ENCODE results near the gene BCR.

The BCR gene

DNA sequence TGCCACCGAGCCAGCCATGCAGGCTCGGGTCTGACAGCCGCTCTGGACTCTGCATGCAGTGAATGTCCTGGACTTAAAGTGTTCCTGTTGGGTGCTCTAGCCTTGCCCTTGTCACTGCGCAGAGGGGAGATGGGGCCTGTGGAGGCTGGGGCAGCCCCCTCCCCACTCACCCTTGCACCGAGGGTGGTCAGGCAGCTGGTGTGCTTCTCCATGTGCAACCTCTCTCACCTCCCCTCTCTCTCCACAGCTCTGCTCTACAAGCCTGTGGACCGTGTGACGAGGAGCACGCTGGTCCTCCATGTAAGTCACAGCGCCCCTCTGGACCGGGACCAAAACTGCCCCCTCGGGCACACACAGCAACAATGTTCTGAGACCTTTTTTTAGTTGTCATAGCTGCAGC, 92.5 kb downstream of the BCR start:
- DNase-seq: no peak

DNA sequence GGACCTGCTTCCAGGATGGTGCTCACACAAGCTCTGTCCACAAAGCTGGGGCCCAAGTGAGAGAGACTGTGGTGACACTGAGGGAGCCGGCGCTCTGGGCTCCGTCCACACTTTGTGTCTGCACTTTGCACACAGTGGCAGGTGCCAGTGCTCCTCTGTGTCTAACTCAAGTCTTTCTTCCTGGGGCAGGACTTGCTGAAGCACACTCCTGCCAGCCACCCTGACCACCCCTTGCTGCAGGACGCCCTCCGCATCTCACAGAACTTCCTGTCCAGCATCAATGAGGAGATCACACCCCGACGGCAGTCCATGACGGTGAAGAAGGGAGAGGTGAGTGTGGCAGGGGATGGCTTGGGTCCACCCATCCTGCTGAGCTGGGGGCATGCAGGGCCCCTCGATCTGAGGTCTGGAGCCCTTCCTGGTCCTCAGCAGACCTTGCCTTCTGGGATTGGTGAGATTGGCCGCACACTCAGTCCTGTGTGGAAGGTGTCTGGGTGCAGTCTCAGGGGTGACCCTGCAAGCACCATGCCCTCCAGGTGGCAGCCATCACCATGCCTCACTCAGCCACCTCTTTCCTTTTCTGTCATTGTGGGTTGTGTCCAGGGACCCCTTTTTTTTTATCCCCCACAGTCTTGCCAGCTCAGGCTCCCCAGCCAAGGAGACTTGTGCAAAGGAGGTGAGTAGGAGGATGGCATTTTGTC, 93.3 kb downstream of the BCR start:
- DNase-seq: no peak

DNA sequence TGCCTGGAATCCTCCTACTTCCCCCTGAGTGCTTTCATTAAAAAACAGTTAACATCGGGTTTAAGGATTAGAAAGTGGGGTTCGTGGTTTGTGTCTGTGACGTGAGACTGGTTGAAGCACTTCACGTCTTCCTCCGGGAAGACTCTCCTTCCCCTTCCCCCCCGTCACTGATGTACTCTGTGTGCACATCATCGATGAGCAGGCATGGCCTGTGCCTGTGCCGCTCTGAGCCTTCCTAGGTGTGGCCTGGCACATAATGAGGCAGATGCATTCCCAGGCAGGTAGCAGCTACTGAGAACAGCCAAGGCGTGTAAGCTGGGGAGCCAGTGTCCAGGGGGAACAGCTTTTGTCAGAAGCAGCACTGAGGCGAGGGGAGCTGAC, 93.8 kb downstream of the BCR start:
- DNase-seq: peak in 3 of 51 donors; percentile 17 to 50 (median 32)

DNA sequence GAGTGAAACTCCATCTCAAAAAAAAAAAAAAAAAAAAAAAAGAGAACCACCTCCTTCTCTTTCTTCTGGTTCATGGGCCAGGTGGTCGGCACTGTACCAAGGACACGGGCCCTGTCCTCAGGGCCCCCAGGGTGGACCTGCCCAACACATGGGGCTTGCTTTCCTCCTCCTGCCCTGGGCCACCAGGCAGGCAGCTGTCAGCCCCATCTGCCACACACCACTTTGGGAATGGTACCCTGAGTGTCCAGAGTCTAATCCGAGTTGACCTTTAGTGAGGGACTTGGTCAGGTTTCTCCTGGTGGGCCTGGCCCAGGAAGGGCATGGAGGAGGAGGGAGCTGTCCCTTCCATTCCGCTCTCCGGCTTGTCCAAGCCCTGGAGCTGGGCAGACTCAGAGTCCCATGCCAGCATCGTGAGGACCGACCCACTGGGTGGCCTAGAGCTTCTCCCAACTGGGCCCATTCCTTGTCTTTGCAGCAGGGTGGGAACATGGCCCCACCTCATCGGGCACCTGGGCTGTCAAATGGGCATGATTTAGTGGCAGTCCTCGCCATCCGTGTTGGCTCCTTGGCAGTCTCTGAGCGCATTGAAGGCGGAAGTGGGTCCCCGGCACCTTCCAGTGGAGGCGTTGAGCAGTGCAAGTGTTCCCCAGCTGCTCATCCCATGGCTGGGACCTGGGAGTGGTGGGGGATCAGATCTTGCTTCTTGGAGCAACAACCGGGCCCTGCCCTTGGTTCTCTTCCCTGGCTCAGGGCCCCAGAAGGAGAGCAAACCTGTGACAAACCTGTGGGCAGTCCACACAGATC, 94.8 kb downstream of the BCR start:
- DNase-seq: no peak

DNA sequence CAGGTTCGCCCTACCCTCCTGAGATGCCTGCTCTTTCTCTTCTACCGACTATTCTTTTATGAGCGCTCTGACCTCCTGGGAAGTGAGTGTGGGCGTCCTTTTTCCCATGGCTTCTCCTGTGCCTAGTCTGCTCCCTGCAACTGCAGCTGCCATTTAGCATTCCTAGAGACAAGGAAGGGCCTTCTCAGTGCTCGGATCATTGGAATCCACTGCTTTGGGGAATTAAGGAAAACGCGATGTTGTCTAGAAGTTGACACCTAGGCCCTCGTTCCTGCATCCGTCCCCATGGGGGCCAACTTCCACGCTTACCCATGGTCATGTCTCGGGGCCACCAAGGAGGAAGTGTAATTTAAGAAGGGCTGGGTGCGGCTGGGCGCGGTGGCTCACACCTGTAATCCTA, 95.4 kb downstream of the BCR start:
- no peak for DNase-seq

DNA sequence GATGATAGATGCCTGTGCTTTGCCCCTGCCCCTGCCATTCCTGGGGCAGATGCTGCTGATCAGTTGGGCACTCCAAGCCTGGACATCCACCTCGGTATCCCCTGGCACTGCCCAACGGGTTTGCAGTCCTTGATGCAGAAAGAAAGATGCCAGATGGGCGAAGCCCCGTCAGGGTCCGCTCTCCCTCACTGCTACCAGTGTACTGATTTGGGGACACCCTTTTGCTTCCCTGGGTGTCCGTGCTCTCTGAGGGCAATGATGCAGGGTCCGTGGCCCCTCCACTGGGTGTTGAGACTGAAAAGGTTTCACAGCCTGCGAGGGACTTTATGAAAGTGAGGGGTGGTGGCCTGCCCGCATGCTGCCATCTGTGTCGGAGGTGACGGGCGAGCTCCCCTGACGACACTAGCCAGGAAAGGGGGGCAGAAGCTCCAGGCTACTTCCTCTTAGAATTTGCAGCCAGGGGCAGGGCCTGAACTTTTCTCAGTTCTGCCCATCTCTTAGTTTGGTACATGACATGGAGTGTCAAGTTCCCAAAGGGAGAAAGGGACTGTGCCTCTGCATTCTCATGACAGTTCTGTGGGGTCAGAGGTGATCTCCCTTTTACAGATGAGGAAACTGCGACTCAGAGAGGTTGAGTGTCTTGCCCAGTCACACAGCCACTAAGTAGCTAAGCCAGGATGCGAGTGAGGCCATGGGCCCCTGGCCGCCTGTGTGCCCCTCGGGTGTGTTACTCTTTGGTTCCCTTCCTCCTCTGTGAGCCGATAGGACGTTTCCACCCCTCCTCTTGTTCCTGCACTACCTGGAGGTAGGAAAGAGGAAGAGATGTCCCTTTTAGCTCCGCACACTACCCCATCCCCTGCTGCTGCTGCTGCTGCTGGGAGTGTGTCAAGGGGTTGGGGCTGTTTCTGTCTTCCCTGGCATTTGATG, 96.6 kb downstream of the BCR start:
- no peak for DNase-seq

DNA sequence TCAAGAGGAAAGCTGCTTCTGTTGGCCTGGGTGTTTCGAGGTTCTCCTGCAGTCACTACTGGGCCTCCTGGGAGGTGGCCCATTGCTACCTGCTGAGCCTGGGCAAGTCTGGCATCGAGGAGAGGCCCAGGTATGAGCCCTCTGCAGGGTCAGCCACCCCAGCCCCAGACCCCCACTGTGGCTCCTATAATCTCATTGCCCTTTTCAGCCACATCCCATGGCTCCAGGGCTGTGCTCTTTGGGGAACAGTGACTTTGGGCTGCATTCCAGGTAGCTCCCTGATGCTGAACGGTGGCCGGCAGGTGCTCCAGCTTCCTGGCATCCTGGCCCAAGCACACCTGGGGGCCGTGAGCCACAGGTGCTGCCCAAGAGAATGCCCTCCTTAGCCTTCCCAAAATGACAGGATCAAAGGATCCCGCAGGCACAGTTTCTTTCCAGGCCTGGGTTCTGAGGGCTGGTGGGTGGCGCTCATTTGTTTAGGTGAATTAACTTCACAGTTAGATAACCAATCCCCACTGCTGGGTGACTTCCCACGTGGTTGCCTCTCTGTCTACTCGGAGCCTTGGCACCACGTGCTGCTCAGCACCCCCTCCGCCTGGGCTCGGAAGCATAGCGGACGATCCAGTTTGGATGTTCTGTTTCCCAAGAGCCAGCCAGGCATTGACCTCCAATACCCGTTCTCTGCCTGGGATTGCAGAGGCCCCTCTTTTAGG, 97.4 kb downstream of the BCR start:
- no peak for DNase-seq

DNA sequence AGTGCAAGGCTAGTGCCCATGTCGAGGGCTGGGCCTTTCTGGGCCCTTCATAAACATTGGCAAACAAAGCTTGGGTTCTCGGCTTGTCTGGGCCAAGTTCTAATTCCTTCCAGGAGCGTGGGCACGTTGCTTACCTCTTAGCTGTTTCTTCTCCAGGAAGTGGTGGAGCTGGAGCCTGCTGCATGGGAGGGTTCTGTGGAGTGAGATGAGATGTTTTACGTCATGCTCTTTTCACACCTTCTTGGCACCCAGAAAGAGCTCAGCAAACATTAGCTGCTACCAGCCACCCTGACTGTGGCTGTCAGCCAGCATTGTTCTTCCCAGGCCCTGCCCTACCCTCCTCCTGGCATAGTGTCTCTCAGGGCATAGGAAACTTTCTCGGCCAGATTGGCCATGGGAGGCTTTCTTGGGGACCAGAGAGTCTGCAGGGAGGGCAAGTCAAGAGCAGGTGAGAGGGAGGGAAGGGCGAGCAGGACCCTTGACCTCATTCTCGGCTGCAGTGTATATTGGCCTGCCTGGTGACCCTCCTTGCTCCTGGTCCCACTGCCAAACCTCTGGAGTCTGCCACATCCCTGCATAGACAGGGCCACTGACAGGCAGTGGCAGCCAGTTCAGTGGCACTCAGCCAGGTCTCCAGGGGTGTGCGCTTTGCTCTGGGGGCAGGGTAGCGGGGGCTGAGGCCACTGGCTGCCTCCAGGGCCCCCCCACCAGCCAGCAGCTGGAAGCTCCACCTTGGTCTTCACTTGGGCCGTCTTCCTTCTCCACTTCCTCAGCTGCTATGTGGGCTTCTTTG, 98.8 kb downstream of the BCR start:
- peak in 3 of 51 donors; percentile 6 to 27 (median 20) for DNase-seq

DNA sequence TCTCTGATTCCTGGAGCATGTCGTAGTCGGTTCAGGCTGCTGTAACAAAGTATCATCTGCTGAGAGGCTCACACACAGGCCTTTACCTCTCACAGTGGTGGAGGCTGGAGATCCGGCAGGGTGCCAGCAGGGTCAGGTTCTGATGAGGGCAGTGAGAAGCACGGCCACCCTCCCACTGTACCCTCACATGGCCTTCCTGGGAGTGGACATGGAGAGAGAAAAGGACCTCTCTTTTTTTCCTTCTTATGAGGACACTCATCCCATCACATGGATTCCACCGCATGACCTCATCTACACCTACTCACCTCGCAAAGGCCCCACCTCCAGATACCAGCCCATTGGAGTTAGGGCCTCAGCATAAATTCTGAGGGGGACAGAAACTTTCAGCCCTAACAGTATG, 99.5 kb downstream of the BCR start:
- no peak for DNase-seq

DNA sequence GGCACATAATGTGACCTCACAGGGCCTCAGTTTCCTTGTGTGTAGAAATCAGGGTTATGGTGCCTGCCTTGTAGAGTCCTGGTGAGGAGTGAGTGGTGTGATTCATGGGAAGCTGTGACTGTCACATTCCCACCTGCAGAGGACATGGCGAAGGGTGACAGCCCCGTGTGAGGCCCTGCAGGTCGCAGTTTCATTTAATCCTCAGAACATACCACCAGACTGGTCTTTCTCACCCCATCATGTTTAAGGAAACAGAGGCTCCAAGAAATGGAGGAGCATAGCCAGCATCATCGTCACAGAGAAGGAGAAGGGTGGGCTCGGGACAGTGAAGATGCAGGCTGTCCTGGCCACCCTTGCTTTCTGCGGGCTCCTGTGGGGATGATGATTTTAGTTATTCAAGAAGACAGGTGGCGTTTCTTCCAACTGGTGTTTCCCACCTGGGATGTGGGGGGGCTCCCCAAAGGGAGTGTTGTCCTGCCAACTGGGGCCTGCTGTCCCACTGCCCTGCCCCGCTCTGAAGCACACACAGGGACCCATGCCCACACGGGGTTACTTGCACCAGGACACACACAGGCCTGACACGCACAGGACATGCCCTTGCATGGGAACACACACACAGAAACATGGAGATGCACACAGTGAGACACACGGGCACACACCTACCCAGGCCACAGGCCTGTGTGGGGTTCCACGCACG, 100.2 kb downstream of the BCR start:
- no peak for DNase-seq

DNA sequence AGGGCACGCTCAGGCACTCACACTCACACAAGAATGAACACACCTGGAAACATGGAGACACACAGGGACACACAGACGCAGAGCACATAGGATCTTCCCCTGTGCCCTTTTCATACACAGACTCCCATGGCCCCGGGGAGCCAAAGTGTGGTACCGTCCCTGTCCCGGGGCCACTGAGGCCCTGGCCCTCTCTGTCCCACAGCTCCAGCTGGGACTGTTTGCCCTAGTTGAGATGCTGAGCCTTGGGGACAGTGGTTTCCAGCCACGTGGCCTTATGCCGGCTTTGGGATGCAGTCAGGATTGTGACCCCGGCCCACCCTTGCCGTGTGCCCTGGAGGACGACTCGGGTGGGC, 100.7 kb downstream of the BCR start:
- DNase-seq: no peak

DNA sequence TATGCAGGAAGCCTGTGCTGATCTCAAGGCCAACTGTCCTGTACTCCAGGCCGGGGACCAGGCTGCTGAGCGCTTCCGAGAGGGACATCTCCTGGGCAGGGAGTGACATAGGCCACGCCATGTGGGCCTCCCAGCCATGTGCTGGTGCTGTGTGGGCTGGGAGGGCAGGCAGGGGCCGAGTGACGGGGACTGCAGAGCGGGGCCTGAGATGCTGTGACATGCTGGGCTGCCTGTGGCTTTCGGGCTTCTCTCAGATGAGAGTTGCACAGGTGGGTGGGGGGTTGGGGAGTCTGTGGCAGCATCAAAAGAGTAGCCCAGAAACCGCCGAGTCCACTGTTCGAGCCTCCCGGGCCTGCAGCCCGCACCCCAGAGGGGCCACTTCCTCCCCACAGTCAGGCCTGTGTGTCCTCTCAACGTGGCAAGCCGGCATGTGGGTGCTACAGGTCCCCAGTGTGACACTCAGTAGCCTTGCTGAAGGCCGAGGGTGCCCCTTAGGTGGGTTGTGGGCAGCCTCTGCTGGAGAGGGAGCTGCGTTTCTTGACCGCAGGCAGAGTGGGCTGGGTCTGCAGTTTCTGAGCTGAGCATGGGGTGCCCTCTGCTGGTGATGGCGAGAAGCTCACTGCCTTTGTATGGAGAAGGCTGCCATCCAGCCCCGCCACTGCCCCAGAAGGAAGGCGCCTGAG, 101.2 kb downstream of the BCR start:
- peak; percentile 31 to 91 (median 73) for DNase-seq

DNA sequence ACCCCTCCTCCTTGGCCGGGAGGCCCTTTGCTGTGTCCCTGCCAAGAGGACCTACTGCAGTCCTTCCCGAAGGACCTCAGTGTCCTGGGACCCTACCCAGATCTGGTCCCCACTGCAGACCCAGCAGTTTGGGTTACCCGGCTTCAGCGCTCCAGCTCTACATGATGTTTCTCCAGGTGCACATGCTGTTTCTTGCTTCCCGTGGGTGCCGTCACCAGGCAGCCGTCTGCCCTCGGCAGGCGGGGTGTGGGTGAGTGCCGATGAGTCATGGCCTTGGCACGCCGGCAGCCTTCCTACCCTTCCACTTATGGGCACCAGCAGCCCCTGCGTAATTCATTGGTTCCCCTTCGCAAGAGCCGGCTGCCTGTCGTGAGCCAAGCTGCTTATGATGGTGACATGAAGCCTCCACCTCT, 101.8 kb downstream of the BCR start:
- peak in 26 of 51 donors; percentile 31 to 88 (median 67) for DNase-seq

DNA sequence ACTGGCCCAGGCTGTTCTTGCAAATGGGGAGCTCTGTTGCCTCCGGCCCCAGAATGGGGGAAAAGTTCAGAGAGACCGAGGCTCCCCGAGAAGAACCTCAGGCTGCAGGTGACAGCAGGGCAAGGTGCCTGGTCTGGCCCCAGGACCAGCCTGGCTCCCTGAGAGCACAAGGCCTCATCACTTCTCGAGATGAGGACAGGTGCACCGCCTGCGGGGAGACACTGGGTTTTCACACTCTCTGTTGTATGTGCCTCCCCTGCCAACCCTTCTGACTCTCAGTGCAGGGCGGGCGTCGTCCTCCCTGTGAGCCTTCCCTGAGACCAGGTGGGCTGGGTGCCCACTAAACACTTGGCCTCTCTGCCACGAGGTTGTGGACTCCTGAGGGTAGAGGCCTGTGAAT, 102.2 kb downstream of the BCR start:
- DNase-seq: no peak

DNA sequence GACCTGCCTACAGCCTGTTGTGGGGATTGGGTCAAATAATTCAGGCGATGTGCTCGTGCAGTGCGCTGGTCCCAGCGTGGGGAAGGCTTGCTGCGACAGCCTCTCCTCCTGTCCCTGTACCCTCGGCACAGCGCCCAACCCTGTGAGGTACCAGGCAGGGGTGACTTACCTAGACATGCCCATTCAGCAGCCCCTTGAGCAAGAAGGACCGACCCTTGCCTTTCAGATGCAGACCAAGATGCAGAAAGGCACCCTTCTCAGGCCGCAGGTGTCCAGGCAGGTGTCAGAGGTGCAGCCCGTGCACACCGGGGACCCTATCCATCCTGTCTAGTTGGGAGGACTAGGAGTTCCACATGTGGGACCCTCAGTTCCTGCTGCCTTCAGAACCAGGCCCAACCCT, 102.7 kb downstream of the BCR start:
- DNase-seq: no peak

DNA sequence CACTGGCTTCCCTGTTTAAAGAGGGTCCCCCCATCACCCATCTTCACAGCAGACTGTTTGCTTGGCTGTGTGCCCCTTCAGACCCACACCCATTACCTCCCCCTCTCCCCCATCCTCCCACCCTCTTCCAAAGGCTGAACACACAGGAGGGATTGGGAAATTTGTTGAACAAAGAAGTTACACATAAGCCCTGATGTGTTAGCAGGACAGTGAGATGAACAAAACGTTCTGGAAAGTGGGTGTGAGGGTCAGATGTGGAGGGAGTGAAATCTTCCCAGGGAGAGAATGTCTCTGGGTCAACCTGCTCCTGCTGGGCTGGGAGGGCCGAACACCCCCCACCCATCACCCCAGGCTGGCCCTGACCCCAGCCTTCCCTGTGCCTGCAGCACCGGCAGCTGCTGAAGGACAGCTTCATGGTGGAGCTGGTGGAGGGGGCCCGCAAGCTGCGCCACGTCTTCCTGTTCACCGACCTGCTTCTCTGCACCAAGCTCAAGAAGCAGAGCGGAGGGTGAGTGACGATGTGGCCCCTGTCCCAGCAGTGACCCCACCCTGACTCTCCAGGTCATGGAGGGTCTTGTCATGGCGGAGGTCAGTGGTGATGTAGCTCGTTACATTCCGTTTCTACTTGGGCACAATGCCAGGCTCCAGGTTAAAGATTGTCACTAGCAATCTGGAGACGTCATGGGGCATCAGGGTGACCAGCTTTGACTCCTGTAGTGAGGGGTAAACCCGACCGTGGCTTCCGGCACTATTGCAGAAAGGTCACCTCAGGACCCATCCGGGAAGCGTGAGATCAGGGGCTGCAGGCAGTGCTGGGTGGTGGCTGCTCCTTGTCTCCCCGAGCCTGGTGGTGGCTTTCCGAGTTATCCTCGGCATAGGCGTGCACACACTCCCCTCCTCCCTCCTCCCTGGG, 103.5 kb downstream of the BCR start:
- peak in 2 of 51 donors; percentile 14 to 39 for DNase-seq

DNA sequence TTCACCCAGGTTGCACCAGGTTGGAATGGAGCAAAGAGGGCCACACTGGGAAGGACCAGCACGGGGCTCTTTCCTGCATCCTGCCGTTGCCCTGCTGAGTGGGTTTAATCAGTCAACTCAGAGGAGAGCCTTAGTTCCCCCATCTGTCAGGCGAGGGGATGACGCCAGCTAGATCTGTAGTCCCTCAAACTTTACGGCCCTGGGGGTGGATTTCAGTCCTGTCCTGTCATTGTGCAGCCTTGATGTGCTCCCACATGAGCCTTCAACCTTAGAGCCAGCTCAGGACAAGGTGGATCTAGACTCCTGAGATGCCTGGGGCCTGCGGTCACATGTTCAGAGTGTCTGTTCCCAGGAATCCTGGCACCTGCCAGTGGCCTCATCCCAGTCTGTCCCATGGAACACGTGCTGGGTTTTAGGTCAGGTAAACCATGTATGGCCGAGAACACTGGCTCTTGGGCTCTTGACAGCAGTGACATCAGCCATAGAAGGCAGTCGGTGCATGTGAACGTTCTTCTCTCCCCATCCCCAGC, 104.3 kb downstream of the BCR start:
- no peak for DNase-seq

DNA sequence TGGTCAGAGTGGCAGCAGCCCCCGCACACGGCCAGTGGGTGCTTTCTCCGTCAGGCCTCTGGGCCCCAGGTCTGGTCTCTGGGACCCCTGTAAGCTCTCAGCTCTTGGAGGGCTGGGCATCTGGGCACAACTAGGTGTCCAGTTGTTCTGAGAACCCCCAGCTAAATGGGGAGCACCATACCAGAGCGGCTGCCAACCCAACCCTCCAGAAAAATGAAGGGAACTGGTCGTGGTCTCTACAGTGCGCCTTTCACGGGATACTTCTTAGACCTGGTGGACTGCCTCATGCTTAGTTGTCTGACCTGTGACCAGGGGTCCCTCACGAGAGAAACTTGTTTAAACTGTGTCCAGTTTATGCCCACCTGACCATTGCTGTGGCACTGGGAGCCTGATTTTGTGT, 104.9 kb downstream of the BCR start:
- no peak for DNase-seq

Data from hypothalamus (tissue), 51 donors.